ENCODE results near the gene PAQR4.

Gene PAQR4

GRCh38 chr16:2967211-2967631, 1.9 kb upstream of the PAQR4 start:
- peaks cover 68% of the 10 kb centered on the region for H3K4me1 ChIP-seq (ENCODE audit: insufficient read depth, low read length, severe bottlenecking)
- H3K79me2 ChIP-seq (ENCODE audit: insufficient read depth, low read length) = no peaks in the 10 kb centered on the region
- H3K4me3 ChIP-seq (ENCODE audit: low read depth, low read length, poor library complexity, severe bottlenecking) = peak overlapping the region; percentile 23
- H2AFZ ChIP-seq (ENCODE audit: low read length) = no peak overlapping the region
- H3K27ac ChIP-seq (ENCODE audit: low read depth, low read length, poor library complexity, severe bottlenecking) = no peak overlapping the region
- TF ChIP-seq EZH2 (IDR thresholded peaks at IDR 0.05; ENCODE audit: borderline replicate concordance, low read length) = no peak
- TF ChIP-seq, protein P1, sequence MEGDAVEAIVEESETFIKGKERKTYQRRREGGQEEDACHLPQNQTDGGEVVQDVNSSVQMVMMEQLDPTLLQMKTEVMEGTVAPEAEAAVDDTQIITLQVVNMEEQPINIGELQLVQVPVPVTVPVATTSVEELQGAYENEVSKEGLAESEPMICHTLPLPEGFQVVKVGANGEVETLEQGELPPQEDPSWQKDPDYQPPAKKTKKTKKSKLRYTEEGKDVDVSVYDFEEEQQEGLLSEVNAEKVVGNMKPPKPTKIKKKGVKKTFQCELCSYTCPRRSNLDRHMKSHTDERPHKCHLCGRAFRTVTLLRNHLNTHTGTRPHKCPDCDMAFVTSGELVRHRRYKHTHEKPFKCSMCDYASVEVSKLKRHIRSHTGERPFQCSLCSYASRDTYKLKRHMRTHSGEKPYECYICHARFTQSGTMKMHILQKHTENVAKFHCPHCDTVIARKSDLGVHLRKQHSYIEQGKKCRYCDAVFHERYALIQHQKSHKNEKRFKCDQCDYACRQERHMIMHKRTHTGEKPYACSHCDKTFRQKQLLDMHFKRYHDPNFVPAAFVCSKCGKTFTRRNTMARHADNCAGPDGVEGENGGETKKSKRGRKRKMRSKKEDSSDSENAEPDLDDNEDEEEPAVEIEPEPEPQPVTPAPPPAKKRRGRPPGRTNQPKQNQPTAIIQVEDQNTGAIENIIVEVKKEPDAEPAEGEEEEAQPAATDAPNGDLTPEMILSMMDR (IDR thresholded peaks at IDR 0.05; ENCODE audit: low read length) = no peak
- H3K36me3 ChIP-seq (ENCODE audit: insufficient read depth, low read length) = peaks cover 17% of the 10 kb centered on the region; the same call in 1 of the 2 replicates
- H4K20me1 ChIP-seq (ENCODE audit: insufficient read depth, low read length) = no peaks in the 10 kb centered on the region
- no peak overlapping the region for H3K9ac ChIP-seq (ENCODE audit: low read length)
- no peaks in the 10 kb centered on the region for H3K9me2 ChIP-seq (ENCODE audit: low read depth, low read length)
- H3F3A ChIP-seq (ENCODE audit: insufficient read depth, low read length) = no peaks in the 10 kb centered on the region
- peak overlapping the region; percentile 12; the same call in 1 of the 2 replicates for H3K4me2 ChIP-seq (ENCODE audit: low read length)
- H3K9me3 ChIP-seq (ENCODE audit: low read length) = no peaks in the 10 kb centered on the region
- H3K27me3 ChIP-seq (ENCODE audit: insufficient read depth, low read length) = no peaks in the 10 kb centered on the region

GRCh38 chr16:2967721-2968161, 1.4 kb upstream of the PAQR4 start:
- Histone ChIP-seq H3K4me2 (ENCODE audit: low read length) (peak overlapping the region; percentile 85; the same call in 1 of the 2 replicates), H2AFZ (ENCODE audit: low read length) (no peak overlapping the region), H3K79me2 (ENCODE audit: insufficient read depth, low read length) (no peaks in the 10 kb centered on the region), H3K27ac (ENCODE audit: low read depth, low read length, poor library complexity, severe bottlenecking) (peak overlapping the region; percentile 80), H3K36me3 (ENCODE audit: insufficient read depth, low read length) (peaks cover 22% of the 10 kb centered on the region; the same call in 1 of the 2 replicates), H3F3A (ENCODE audit: insufficient read depth, low read length) (no peaks in the 10 kb centered on the region), H3K4me1 (ENCODE audit: insufficient read depth, low read length, severe bottlenecking) (peaks cover 72% of the 10 kb centered on the region), H3K9ac (ENCODE audit: low read length) (peak overlapping the region; percentile 71; the same call in 1 of the 2 replicates), H3K4me3 (ENCODE audit: low read depth, low read length, poor library complexity, severe bottlenecking) (peak overlapping the region; percentile 81), H3K9me2 (ENCODE audit: low read depth, low read length) (no peaks in the 10 kb centered on the region), H4K20me1 (ENCODE audit: insufficient read depth, low read length) (no peaks in the 10 kb centered on the region), H3K9me3 (ENCODE audit: low read length) (no peaks in the 10 kb centered on the region), H3K27me3 (ENCODE audit: insufficient read depth, low read length) (no peaks in the 10 kb centered on the region)
- TF ChIP-seq EZH2 (IDR thresholded peaks at IDR 0.05; ENCODE audit: borderline replicate concordance, low read length) = no peak
- TF ChIP-seq, protein P1 (IDR thresholded peaks at IDR 0.05; ENCODE audit: low read length) = no peak

- H3K4me1 ChIP-seq (ENCODE audit: insufficient read depth, low read length, severe bottlenecking) = peaks cover 67% of the 10 kb centered on the region
- peak overlapping the region; percentile 85 for H3K4me2 ChIP-seq (ENCODE audit: low read length)
- no peaks in the 10 kb centered on the region for H3K9me2 ChIP-seq (ENCODE audit: low read depth, low read length)
- peak overlapping the region; percentile 80 for H3K27ac ChIP-seq (ENCODE audit: low read depth, low read length, poor library complexity, severe bottlenecking)
- H3K9ac ChIP-seq (ENCODE audit: low read length) = peak overlapping the region; percentile 71
- H3K4me3 ChIP-seq (ENCODE audit: low read depth, low read length, poor library complexity, severe bottlenecking) = peak overlapping the region; percentile 81
- peaks cover 28% of the 10 kb centered on the region; the same call in 1 of the 2 replicates for H3K36me3 ChIP-seq (ENCODE audit: insufficient read depth, low read length)
- H4K20me1 ChIP-seq (ENCODE audit: insufficient read depth, low read length) = no peaks in the 10 kb centered on the region
- H3K79me2 ChIP-seq (ENCODE audit: insufficient read depth, low read length) = no peaks in the 10 kb centered on the region
- no peaks in the 10 kb centered on the region for H3K9me3 ChIP-seq (ENCODE audit: low read length)
- TF ChIP-seq EZH2 (IDR thresholded peaks at IDR 0.05; ENCODE audit: borderline replicate concordance, low read length) = no peak
- TF ChIP-seq, protein P1 (IDR thresholded peaks at IDR 0.05; ENCODE audit: low read length) = no peak
- H3F3A ChIP-seq (ENCODE audit: insufficient read depth, low read length) = no peaks in the 10 kb centered on the region
- no peaks in the 10 kb centered on the region for H3K27me3 ChIP-seq (ENCODE audit: insufficient read depth, low read length)
- H2AFZ ChIP-seq (ENCODE audit: low read length) = no peak overlapping the region
Observed at GRCh38 chr16:2968368-2968737, 795 bp upstream of the PAQR4 start.

Measured in OCI-LY1 (cell line).